Stimulated activated CD8-positive, alpha-beta memory T cell treated with anti-CD3 and anti-CD28 coated beads, Interleukin-12 subunit alpha, Interleukin-12 subunit beta, amount 100 ng/mL, for 1 hour (primary cell): ENCODE data around the gene PDK3.

Source experiments
- DNase-seq: peaks from one replicate; pipeline ENCODE4 v3.0.0-alpha.2; 2020; ENCODE audit warnings: low read depth

PDK3 gene

DNA sequence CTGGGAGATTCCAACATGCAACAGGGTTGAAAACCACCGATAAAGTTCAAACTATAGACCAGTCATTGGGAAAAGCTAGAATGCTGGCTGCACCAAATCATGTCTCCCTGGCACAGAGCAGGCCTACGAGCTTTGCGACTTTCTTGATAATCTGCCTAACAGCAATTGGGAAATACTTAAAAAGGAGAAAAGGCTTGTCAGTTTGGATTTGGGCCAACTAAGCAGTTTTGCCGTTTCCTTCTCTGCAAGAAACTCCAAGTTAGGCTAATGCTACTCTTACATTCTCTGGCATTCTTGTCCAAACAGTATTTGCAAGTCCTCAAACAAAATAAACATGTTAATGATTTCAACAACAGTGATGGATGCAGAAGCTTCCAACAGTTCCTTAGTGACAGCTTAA, 87.9 kb downstream of the PDK3 start:
- DNase-seq: no peak

DNA sequence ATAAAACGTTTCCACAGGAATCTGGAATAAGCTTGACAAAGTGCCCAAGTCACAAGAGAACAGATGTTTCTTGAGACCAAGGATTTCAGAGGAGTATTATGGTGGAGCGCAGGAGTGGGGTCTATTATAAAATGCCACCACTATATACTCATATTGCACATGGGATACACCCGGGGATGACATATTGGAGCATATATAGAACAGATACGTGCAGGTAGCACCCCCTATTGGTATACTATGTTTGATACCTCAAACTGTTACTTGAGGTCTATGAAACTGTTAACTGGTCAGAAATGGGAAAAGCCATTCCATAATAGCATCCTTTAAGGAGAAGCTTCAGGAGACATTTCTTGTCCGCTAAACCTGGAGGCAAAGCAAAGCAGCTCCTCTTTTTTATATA, 96.0 kb downstream of the PDK3 start:
- no peak for DNase-seq

DNA sequence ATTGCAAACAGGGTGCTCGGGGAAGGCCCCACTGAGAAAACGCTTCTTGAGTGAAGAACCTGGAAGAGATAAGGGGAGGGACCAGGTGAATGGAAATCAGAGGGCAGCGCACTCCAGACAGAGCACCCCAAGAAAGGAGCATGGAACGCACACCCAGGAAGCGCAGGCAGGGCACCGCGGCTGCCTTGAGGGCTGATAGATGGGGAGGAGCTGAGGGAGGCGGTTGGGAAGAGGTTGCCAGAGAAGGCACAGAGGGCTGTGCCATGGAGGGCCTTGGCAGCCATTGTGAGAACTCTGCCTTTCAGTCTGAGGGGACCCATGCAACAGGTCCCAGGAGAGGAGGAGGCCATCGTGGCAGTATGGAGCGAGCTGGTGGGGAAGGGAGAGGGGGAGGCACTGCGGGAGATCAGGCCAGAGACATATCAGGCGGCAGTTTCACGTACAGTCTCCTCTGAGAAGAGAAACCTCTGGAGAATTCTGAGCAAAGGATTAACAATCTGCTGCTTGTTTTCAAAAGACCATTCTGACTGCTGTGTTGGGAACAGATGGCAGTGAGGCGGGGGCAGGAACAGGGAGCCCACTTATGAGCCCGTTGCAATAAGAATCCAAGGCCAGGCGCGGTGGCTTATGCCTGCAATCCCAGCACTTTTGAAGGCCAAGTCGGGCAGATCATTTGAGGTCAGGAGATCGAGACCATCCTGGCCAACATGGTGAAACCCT, 98.4 kb downstream of the PDK3 start:
- DNase-seq: no peak

DNA sequence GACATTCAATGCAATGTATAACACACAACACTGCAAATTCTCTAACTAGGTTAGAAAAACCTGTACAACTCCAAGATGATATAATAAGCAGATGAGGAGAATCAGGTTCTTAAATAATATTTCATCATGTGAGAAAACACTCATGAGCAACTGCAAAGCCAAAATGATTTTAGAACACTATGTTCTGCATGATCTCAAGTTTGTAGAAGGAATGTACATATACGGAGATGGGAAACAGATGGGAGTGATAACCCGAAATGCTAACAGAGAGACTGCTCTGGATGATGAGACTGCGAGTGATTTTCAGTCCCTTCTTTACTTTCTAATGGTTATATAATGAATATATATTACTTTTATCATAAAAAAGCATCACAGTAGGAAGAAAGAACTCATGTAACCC, 101.2 kb downstream of the PDK3 start:
- DNase-seq: no peak

DNA sequence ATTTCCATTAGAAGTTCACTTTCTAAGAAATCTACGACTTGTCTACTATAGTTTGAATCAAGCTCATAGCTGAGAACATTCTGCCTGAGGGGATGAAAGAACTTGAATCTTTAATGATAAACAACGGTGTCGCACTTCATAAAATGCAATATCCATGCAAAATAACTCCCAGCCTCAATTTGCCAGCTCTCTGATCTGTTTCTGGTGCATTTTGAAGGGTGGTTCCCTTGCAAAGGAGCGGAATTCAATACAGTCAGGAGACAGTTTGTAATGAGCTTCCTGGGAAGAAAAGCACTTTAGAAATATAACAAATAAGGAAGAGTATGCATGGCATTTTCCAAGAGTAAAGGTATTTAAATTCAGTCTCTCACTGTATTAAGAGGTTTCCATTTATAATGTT, 102.1 kb downstream of the PDK3 start:
- DNase-seq: no peak

DNA sequence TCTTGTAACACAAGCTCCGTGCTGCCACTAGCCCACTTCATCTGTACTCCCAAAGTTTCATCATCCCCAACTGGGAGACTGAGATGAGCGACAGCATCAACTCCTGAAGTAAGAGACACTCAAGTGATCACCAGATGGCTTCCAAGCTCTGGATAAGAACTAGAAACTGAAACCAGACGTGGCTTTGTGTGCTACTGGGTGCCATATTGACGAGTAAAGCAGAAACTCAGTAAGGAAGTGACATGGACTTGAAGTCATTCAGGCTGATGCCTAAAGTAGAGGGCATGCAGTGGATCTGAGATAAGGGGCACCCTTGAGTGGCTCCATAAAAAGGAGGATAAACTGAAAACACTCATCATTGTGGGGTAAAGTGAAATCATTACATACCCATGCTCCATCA, 109.7 kb downstream of the PDK3 start:
- DNase-seq: no peak

DNA sequence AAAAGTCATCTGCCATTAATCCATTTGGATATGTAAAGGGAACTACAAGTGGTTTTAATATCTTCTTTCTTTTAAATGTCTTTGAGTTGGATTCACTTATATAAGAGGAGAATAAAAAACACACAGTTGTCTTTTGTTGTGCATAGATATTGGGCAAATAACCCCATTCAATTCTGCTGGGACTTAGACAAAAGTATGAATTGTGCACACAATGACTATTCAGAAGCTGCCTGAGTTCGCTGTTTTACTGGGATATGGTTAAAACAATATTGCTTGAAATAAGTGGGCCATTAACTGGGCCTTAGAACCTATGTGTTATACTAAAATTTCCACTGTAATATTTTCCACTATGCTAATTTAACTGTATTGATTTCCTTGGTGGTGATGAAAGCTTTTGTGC, 110.4 kb downstream of the PDK3 start:
- DNase-seq: no peak

DNA sequence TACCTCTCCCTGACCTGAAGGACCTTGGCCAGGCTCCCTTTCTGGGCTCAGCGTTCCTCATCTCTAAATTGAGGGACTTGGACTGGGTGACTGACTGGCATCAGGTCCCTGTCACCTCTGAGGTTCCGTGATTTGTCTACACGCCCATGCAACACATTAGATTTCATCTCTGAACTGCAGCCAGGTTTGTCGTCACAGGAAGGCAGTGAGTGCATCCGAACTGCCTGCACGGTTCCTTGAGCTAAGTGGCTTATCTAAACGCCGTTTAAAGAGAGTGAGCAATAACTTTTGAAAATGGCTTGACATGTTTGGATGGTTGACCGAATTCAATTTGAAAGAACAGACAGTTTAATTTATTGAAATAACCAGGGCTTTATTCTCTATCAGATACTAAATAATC, 112.0 kb downstream of the PDK3 start:
- DNase-seq: no peak
